IMR-90 (cell line): ENCODE data around the gene ZNF691. TPM values are rescaled to one million over a fixed set of nuclear protein-coding genes. Genes with fewer than 3 reads are reported as not detected.

Source experiments
- ATAC-seq: fragments of 200-7000 bp; cut with Tn5 transposase; 2 replicates; pipeline ENCODE4 v1.9.1; 2020; ENCODE audit warnings: low read depth, mild to moderate bottlenecking, moderate library complexity
- BruUV-seq: library from RNA; stranded (reverse); fragments of 400-500 nt; replicated peaks from 2 replicates; lab custom pipeline; 2021; lab: Mats Ljungman, UMichigan
- CTCF ChIA-PET: fragments of 300-600 bp; formaldehyde crosslinking; extraction: SDS; loops from one replicate; lab custom pipeline; 2021; ENCODE audit warnings: antibody characterized with exemption; lab: Yijun Ruan, JAX
- POLR2A ChIA-PET: fragments of 300-600 bp; sonication (Branson Sonifier 250); formaldehyde crosslinking; loops from one replicate; lab custom pipeline; 2022; ENCODE audit warnings: antibody characterized with exemption; ENCODE audit not compliant: unreplicated experiment; lab: Charles Lee
- DNase-seq: peaks from one replicate; pipeline ENCODE4 v3.0.0; 2013
- H2AFZ ChIP-seq: replicated peaks from 2 replicates; pipeline ENCODE3; 2013; ENCODE audit warnings: low read length, mild to moderate bottlenecking; ENCODE audit not compliant: poor library complexity
- H2AK5ac ChIP-seq: 2 replicates; pipeline ENCODE4 v1.6.1; 2013; ENCODE audit warnings: low read depth, low read length, inconsistent platforms
- H2AK9ac ChIP-seq: replicated peaks from 2 replicates; pipeline ENCODE3; 2013; ENCODE audit warnings: mild to moderate bottlenecking, low read depth, low read length, moderate library complexity; ENCODE audit not compliant: poor library complexity
- H2BK120ac ChIP-seq: 2 replicates; pipeline ENCODE4 v1.6.1; 2013; ENCODE audit warnings: low read depth, low read length, inconsistent platforms
- H2BK15ac ChIP-seq: 3 replicates; pipeline ENCODE4 v1.6.1; 2013; ENCODE audit warnings: low read depth, low read length, inconsistent platforms
- H2BK20ac ChIP-seq: 2 replicates; pipeline ENCODE4 v1.6.1; 2013; ENCODE audit warnings: low read depth, mild to moderate bottlenecking, inconsistent platforms, low read length, moderate library complexity
- H2BK5ac ChIP-seq: 2 replicates; pipeline ENCODE4 v1.6.1; 2013; ENCODE audit warnings: mild to moderate bottlenecking, low read depth, low read length, inconsistent platforms; ENCODE audit not compliant: poor library complexity, severe bottlenecking
- H3K14ac ChIP-seq: replicated peaks from 2 replicates; pipeline ENCODE4 v1.6.1; 2013; ENCODE audit warnings: low read depth, low read length, inconsistent platforms
- H3K18ac ChIP-seq: 2 replicates; pipeline ENCODE4 v1.6.1; 2013; ENCODE audit warnings: low read depth, low read length, control low read depth
- H3K23ac ChIP-seq: 2 replicates; pipeline ENCODE4 v1.6.1; 2013; ENCODE audit warnings: low read depth, low read length, inconsistent platforms
- H3K27ac ChIP-seq: 2 replicates; pipeline ENCODE4 v1.5.1; 2013; ENCODE audit warnings: mild to moderate bottlenecking, control low read depth, low read length; ENCODE audit not compliant: insufficient read depth
- H3K27me3 ChIP-seq: 2 replicates; pipeline ENCODE4 v1.6.1; 2013; ENCODE audit warnings: low read length; ENCODE audit not compliant: control insufficient read depth, insufficient read depth
- H3K36me3 ChIP-seq: 2 replicates; pipeline ENCODE4 v1.6.1; 2013; ENCODE audit warnings: low read length, mixed read lengths; ENCODE audit not compliant: control insufficient read depth, insufficient read depth
- H3K4ac ChIP-seq: 2 replicates; pipeline ENCODE4 v1.6.1; 2013; ENCODE audit warnings: low read depth, low read length, inconsistent platforms
- H3K4me1 ChIP-seq: 2 replicates; pipeline ENCODE4 v1.6.1; 2013; ENCODE audit warnings: low read length, mixed read lengths; ENCODE audit not compliant: control insufficient read depth, insufficient read depth
- H3K4me2 ChIP-seq: 2 replicates; pipeline ENCODE4 v1.6.1; 2013; ENCODE audit warnings: low read depth, mild to moderate bottlenecking, control low read depth, low read length, moderate library complexity
- H3K4me3 ChIP-seq: 2 replicates; pipeline ENCODE4 v1.5.1; 2013; ENCODE audit warnings: low read depth, mild to moderate bottlenecking, control low read depth, low read length, moderate library complexity; ENCODE audit not compliant: insufficient read depth
- H3K56ac ChIP-seq: 2 replicates; pipeline ENCODE4 v1.6.1; 2013; ENCODE audit warnings: low read length, inconsistent platforms; ENCODE audit not compliant: insufficient read depth; ENCODE audit errors: extremely low read depth
- H3K79me1 ChIP-seq, 2 experiments: 2 replicates each; pipeline ENCODE4 v1.6.1; 2013; ENCODE audit warnings: low read length in 2 of 2, inconsistent platforms in 1 of 2, low read depth in 1 of 2
- H3K9ac ChIP-seq: 2 replicates; pipeline ENCODE4 v1.6.1; 2013; ENCODE audit warnings: low read depth, low read length, control low read depth
- H3K9me1 ChIP-seq: 2 replicates; pipeline ENCODE4 v1.6.1; 2013; ENCODE audit warnings: low read length, inconsistent platforms; ENCODE audit not compliant: insufficient read depth
- H3K9me3 ChIP-seq: 2 replicates; pipeline ENCODE4 v1.6.1; 2013; ENCODE audit warnings: low read length; ENCODE audit not compliant: control insufficient read depth, insufficient read depth
- H4K20me1 ChIP-seq: 2 replicates; pipeline ENCODE4 v1.6.1; 2013; ENCODE audit warnings: low read length, inconsistent platforms; ENCODE audit not compliant: insufficient read depth
- H4K5ac ChIP-seq: 2 replicates; pipeline ENCODE4 v1.6.1; 2013; ENCODE audit warnings: mild to moderate bottlenecking, low read depth, low read length, control low read depth
- H4K8ac ChIP-seq, 2 experiments: 2 replicates each; pipeline ENCODE4 v1.6.1; 2013; ENCODE audit warnings: low read depth in 2 of 2, low read length in 2 of 2, control low read depth in 1 of 2, inconsistent platforms in 1 of 2
- H4K91ac ChIP-seq: 2 replicates; pipeline ENCODE4 v1.6.1; 2013; ENCODE audit warnings: low read depth, low read length, inconsistent platforms; ENCODE audit not compliant: insufficient read depth
- CEBPB ChIP-seq: IDR thresholded peaks from 2 replicates; pipeline ENCODE4 v1.6.1; 2012; ENCODE audit warnings: low read depth, low read length, improper control_type of control experiment
- CHD1 ChIP-seq: IDR thresholded peaks from 2 replicates; pipeline ENCODE4 v1.6.1; 2012; ENCODE audit warnings: low read depth, low read length, improper control_type of control experiment
- FOS ChIP-seq: fragments of 150-350 bp; IDR thresholded peaks from 2 replicates; pipeline ENCODE4 v1.6.1; 2016; ENCODE audit warnings: low read depth, low read length
- MAFK ChIP-seq: IDR thresholded peaks from 2 replicates; pipeline ENCODE4 v1.6.1; 2012; ENCODE audit warnings: low read depth, low read length, improper control_type of control experiment
- MAZ ChIP-seq: IDR thresholded peaks from 2 replicates; pipeline ENCODE4 v1.6.1; 2012; ENCODE audit warnings: low read depth, mild to moderate bottlenecking, low read length, improper control_type of control experiment, moderate library complexity, borderline replicate concordance
- MXI1 ChIP-seq: IDR thresholded peaks from 2 replicates; pipeline ENCODE4 v1.6.1; 2012; ENCODE audit warnings: low read depth, mild to moderate bottlenecking, low read length, moderate library complexity, borderline replicate concordance
- NFE2L2 ChIP-seq: fragments of 150-350 bp; IDR thresholded peaks from 2 replicates; pipeline ENCODE4 v1.6.1; 2016; ENCODE audit warnings: low read depth, mild to moderate bottlenecking, low read length
- POLR2A ChIP-seq: IDR thresholded peaks from 2 replicates; pipeline ENCODE4 v1.6.1; 2012; ENCODE audit warnings: mild to moderate bottlenecking, low read depth, low read length
- RAD21 ChIP-seq: IDR thresholded peaks from 2 replicates; pipeline ENCODE4 v1.6.1; 2012; ENCODE audit warnings: low read length, improper control_type of control experiment
- RCOR1 ChIP-seq: IDR thresholded peaks from 2 replicates; pipeline ENCODE4 v1.6.1; 2012; ENCODE audit warnings: mild to moderate bottlenecking, low read length, improper control_type of control experiment; ENCODE audit not compliant: insufficient replicate concordance
- RFX5 ChIP-seq: IDR thresholded peaks from 2 replicates; pipeline ENCODE4 v1.8.0; 2012; ENCODE audit warnings: low read depth, mild to moderate bottlenecking, low read length, moderate library complexity
- dilution Hi-C: fragments of 300-500 bp; cut with HindIII; formaldehyde crosslinking; loops from one replicate; pipeline ENCODE4 v1.14.3; 2018; ENCODE audit warnings: low sequenced_read_pairs; ENCODE audit not compliant: unreplicated experiment
- in situ Hi-C: fragments of 300-500 bp; cut with MboI; formaldehyde crosslinking; loops from 3 replicates; pipeline ENCODE4 v1.14.3; 2019; ENCODE audit warnings: low sequenced_read_pairs, inconsistent platforms, mixed read lengths
- intact Hi-C: fragments of 100-400 bp; cut with micrococcal nuclease; formaldehyde crosslinking; loops from 2 replicates; pipeline ENCODE4 v1.10.0; 2022
- polyA plus RNA-seq, 3 experiments: library from polyadenylated mRNA; depleted of rRNA; stranded (reverse); fragments of >200 nt; gene quantifications; 2 replicates each; pipeline ENCODE4 v1.2.3, GENCODE V29; 2012; ENCODE audit warnings: low replicate concordance in 1 of 3
- total RNA-seq: library from RNA; depleted of rRNA; stranded (reverse); fragments of >200 nt; gene quantifications from 2 replicates; pipeline ENCODE4 v1.2.3, GENCODE V29; 2012
- TF ChIP-seq, protein P1 (sequence below): conservative IDR thresholded peaks from 2 replicates; pipeline ENCODE4 v1.5.1; 2012; ENCODE audit warnings: mild to moderate bottlenecking, low read depth, low read length, improper control_type of control experiment
- TF ChIP-seq, protein P2 (sequence below): fragments of 150-350 bp; IDR thresholded peaks from 2 replicates; pipeline ENCODE4 v1.6.1; 2016; ENCODE audit warnings: low read depth, mild to moderate bottlenecking, low read length, moderate library complexity, borderline replicate concordance
- TF ChIP-seq, protein P3 (sequence below): fragments of 150-350 bp; IDR thresholded peaks from 2 replicates; pipeline ENCODE4 v1.6.1; 2017; ENCODE audit warnings: mild to moderate bottlenecking, antibody characterized with exemption, low read length, low read depth

ZNF691 gene
- total and polyA plus RNA-seq, 2 of the 4 experiments (the other 2 are of a cell fraction), result 6.8 to 13.6 TPM

DNA sequence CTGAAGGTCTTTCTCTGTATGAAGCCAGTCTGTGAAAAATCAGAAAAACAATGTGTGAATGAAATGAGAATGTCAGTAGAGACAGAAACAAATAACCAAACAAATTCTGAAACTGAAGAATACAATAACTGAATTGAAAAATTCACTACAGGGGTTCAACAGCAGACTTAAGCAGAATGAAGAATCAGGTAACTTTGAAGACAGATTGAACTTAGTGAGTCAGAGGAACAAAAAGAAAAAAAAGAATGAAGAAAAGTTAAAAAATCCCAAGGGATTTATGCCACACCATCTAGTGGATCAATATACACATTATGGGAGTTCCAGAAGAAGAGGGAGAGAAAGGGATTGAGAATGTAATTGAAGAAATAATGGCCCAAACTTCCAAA is 14.6 kb downstream of the ZNF691 start:
- in situ Hi-C loops, result no loop called here
- Histone ChIP-seq H3K9me1 (no peaks in the 10 kb centered on the region), H3K27me3 (peaks cover 5% of the 10 kb centered on the region), H3K56ac (no peak overlapping the region), H3K4me2 (no peak overlapping the region), H3K23ac (no peak overlapping the region), H3K9ac (no peak overlapping the region), H3K4ac (no peak overlapping the region), H4K91ac (no peak overlapping the region), H2BK5ac (no peak overlapping the region), H2AK5ac (no peak overlapping the region), H2AK9ac (no peak overlapping the region), H2BK120ac (no peak overlapping the region), H3K18ac (no peak overlapping the region), H2AFZ (no peak overlapping the region), H2BK15ac (no peak overlapping the region), H4K20me1 (no peaks in the 10 kb centered on the region), H3K79me1 (no peaks in the 10 kb centered on the region), H3K4me1 (no peaks in the 10 kb centered on the region), H3K9me3 (peaks cover 8% of the 10 kb centered on the region), H3K4me3 (no peak overlapping the region), H3K36me3 (no peaks in the 10 kb centered on the region), H4K8ac (no peak overlapping the region), H2BK20ac (no peak overlapping the region), H3K27ac (no peak overlapping the region), H4K5ac (no peak overlapping the region), H3K14ac (no peak overlapping the region)
- dilution Hi-C loops, result no loop called here
- POLR2A ChIA-PET, result no interaction called here
- ATAC-seq (no peak), DNase-seq (no peak)
- intact Hi-C loops, result no loop called here
- no peak for TF ChIP-seq POLR2A
- TF ChIP-seq, protein P1, sequence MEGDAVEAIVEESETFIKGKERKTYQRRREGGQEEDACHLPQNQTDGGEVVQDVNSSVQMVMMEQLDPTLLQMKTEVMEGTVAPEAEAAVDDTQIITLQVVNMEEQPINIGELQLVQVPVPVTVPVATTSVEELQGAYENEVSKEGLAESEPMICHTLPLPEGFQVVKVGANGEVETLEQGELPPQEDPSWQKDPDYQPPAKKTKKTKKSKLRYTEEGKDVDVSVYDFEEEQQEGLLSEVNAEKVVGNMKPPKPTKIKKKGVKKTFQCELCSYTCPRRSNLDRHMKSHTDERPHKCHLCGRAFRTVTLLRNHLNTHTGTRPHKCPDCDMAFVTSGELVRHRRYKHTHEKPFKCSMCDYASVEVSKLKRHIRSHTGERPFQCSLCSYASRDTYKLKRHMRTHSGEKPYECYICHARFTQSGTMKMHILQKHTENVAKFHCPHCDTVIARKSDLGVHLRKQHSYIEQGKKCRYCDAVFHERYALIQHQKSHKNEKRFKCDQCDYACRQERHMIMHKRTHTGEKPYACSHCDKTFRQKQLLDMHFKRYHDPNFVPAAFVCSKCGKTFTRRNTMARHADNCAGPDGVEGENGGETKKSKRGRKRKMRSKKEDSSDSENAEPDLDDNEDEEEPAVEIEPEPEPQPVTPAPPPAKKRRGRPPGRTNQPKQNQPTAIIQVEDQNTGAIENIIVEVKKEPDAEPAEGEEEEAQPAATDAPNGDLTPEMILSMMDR, result no peak
- no peak for TF ChIP-seq MAFK
- no peak for TF ChIP-seq RCOR1
- TF ChIP-seq CEBPB, result no peak
- TF ChIP-seq RFX5, result no peak
- TF ChIP-seq MAZ, result no peak
- no peak for TF ChIP-seq NFE2L2
- TF ChIP-seq, protein P2, sequence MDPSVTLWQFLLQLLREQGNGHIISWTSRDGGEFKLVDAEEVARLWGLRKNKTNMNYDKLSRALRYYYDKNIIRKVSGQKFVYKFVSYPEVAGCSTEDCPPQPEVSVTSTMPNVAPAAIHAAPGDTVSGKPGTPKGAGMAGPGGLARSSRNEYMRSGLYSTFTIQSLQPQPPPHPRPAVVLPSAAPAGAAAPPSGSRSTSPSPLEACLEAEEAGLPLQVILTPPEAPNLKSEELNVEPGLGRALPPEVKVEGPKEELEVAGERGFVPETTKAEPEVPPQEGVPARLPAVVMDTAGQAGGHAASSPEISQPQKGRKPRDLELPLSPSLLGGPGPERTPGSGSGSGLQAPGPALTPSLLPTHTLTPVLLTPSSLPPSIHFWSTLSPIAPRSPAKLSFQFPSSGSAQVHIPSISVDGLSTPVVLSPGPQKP, result no peak
- TF ChIP-seq RAD21, result no peak
- no peak for TF ChIP-seq MXI1
- TF ChIP-seq, protein P3, sequence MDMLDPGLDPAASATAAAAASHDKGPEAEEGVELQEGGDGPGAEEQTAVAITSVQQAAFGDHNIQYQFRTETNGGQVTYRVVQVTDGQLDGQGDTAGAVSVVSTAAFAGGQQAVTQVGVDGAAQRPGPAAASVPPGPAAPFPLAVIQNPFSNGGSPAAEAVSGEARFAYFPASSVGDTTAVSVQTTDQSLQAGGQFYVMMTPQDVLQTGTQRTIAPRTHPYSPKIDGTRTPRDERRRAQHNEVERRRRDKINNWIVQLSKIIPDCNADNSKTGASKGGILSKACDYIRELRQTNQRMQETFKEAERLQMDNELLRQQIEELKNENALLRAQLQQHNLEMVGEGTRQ, result no peak
- TF ChIP-seq CHD1, result no peak
- no peak for TF ChIP-seq FOS
- CTCF ChIA-PET, result interaction anchor here (0.6 kb wide), 1 partner anchor 10 kb away, joined by 3 read pairs; no protein-coding TSS in a partner anchor
- BruUV-seq, result no TSS peak
